Fibroblast of pulmonary artery (primary cell): ENCODE results near the gene DCPS.
"Not testable (repeated sequence)": the region's sequence is repeated elsewhere in the genome, so short reads cannot be mapped to it uniquely, and the experiment has no call there.

ENCODE experiments used
- DNase-seq: peaks from one replicate; pipeline ENCODE4 v3.0.0-alpha.2; 2010; ENCODE audit warnings: low read depth
- H3K4me3 ChIP-seq: replicated peaks from 2 replicates; pipeline ENCODE4 v1.5.1; 2011; ENCODE audit warnings: low read depth, mild to moderate bottlenecking, control low read depth, low read length, moderate library complexity
- TF ChIP-seq, protein P1 (sequence below): IDR thresholded peaks from 2 replicates; pipeline ENCODE4 v1.5.1; 2011; ENCODE audit warnings: mild to moderate bottlenecking, control low read depth, low read length, inconsistent platforms; ENCODE audit errors: missing control alignments

The DCPS gene

DNA sequence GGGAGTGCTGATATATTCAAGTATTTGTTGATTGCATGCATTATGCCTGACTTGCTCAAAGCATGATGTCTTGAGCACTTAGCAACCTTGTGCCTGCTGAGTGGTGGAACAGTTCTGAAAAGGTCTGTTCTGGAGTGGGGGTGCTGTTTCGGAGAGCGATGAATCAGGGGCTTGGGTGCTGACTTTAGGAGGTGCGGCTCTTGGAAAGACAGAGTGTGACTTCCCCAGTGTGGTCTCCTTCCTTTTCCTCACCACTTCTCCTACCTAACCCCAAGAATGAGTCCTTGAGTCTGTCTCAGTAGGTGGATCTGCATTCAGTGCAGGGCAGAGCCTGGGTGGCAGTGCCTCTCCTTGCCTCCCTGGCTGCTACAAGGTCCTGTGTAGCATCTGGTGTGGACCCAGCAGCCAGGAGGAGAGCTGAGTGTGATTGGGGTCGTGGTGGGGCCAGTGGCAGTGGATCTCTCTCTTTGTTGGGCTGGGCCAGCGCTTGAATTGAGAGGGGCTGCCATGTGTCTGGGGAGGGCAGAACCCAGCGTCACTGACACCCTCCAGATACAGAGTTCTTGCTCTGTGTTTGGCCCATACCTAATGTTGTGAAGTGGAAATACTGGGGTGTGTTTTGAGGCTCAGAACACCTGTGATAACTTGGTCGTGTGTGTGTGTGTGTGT, 87.6 kb downstream of the DCPS start:
- H3K4me3 ChIP-seq, result no peak overlapping the region
- TF ChIP-seq, protein P1, sequence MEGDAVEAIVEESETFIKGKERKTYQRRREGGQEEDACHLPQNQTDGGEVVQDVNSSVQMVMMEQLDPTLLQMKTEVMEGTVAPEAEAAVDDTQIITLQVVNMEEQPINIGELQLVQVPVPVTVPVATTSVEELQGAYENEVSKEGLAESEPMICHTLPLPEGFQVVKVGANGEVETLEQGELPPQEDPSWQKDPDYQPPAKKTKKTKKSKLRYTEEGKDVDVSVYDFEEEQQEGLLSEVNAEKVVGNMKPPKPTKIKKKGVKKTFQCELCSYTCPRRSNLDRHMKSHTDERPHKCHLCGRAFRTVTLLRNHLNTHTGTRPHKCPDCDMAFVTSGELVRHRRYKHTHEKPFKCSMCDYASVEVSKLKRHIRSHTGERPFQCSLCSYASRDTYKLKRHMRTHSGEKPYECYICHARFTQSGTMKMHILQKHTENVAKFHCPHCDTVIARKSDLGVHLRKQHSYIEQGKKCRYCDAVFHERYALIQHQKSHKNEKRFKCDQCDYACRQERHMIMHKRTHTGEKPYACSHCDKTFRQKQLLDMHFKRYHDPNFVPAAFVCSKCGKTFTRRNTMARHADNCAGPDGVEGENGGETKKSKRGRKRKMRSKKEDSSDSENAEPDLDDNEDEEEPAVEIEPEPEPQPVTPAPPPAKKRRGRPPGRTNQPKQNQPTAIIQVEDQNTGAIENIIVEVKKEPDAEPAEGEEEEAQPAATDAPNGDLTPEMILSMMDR, result no peak
- no peak for DNase-seq

DNA sequence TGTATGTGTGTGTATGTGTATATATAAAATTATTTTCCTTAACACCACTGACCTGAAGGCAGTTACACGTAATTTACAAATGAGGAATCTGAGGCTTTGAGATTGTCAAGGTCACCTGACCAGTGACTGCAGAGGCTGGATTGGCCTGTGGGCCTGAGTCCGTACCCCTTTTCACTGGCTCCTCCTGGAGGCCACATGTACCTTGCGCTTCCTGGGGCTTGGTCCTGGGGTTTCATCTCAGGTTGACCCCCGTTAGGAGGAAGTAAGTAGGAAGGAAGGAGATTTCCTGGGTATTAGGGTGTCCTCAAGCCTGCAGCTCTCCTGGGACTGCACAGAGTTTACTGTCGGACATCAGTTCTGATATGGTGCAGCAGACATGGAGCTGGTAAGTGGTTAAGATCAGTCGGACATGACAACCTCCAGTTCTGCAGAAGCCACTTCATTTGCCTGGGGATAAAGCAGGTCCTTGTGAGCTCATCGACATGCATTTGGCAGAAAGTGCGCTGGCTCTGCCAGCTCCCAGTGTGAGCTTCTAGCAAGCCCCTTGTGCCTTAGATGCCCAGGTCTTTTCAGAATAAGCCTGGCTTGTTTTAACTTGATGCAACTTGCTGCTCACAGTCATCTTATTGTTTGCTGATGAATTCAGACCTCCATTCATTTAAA, 88.2 kb downstream of the DCPS start:
- DNase-seq, result peak; percentile 35
- no peak overlapping the region for H3K4me3 ChIP-seq
- TF ChIP-seq, protein P1, result peak; percentile 7

DNA sequence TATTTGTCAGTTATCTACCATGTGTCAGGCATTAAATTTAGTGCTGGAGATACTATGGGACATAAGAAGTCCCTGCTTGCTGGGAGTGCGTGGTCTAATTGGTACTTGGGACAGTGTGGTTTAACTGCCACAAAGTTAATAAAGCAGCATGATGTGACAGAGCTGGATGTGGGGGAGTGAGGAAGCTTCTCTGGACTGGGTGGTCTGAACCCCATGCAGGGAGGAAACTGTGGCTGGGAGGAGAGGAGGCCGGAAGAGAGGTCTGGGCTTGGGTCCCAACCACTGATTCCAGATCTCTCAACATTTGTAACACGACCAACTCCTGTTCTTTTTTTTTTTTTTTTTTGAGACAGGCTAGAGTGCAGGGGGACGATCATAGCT, 88.8 kb downstream of the DCPS start:
- peak; percentile 53 for DNase-seq
- TF ChIP-seq, protein P1, result no peak
- no peak overlapping the region for H3K4me3 ChIP-seq

DNA sequence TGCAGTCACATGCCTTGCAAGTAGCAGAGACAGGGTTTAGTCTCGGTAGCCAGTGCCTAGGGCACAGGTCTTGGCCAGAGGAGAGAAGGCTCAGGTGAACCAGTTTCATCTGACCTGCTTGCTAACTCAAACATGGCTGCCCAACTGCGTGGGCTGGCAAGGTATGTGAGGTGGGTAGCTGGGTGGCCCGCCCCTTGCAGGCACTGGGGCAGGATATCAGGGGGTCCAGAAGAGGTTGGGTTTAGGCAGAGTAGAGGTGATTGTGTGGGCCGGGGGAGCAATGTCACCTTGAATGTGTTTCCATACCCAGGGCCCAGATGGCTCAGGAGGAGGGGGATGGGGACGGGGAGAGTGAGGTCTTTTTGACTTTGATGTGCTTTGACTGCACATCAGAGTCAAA, 89.3 kb downstream of the DCPS start:
- no peak overlapping the region for H3K4me3 ChIP-seq
- TF ChIP-seq, protein P1, result no peak
- DNase-seq, result no peak

DNA sequence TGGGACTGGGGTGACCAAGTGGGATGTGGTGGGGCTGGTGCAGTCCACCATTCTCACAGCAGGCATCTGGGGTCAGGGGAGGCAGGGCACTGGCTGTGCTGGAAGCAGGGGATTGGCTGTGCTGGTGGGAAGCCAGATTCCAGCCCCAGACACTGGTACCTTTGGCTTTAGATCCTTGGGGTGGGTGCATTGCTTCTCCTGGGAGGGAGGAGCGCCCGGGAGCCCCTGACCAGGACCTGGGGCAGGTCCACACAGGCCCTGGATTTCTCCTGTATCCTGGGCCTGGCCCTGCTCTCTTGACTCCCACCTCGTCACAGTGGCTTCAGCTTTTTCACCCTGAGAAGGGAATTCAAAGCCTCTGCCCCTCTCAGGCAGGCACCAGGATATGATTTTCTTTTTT, 90.2 kb downstream of the DCPS start:
- DNase-seq, result no peak
- TF ChIP-seq, protein P1, result no peak
- no peak overlapping the region for H3K4me3 ChIP-seq

DNA sequence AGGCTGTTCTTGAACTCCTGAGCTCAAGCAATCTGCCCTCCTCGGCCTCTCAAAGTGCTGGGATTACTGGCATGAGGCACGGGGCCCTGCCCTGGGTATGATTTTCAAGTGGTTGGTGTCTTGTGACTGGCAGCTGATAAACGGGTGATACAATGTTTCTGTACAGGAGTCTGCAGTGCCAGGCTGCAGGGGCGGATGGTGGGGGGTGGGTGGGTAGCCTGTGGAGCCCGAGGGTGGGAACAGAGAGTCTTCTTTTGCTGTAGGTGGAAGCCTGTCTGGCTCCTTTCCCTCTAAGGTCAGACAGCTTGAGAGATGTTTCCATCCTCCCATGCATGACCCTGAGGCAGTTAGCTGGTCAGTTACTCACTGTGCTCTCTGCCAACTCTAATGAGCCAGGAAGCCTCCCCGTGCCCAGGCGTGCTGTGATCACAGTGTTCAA, 90.8 kb downstream of the DCPS start:
- not testable (repeated sequence) for H3K4me3 ChIP-seq

More for the DNA sequence above, 90.8 kb downstream of the DCPS start:
- not testable (repeated sequence) for DNase-seq
